Fibroblast of upper back skin (primary cell): Measurements from ENCODE around the gene ACOT11.
"Not testable (repeated sequence)": the region's sequence is repeated elsewhere in the genome, so short reads cannot be mapped to it uniquely, and the experiment has no call there.

Source experiments
- DNase-seq: peaks from one replicate; pipeline ENCODE4 v3.0.0-alpha.2; 2013

Gene ACOT11

GRCh38 chr1:54611621-54612020 is 63.6 kb downstream of the ACOT11 start:
- no peak for DNase-seq

- DNase-seq: no peak
These were observed 66.0 kb downstream of the ACOT11 start for GRCh38 chr1:54614024-54614423.

- no peak for DNase-seq
These were observed 66.5 kb downstream of the ACOT11 start for GRCh38 chr1:54614563-54614962.

GRCh38 chr1:54615531-54616279 is 67.7 kb downstream of the ACOT11 start:
- DNase-seq: no peak

GRCh38 chr1:54619749-54620148 is 71.7 kb downstream of the ACOT11 start:
- no peak for DNase-seq

- DNase-seq: no peak
These were observed 75.4 kb downstream of the ACOT11 start, which contains the start of gene FAM151A for GRCh38 chr1:54623216-54624007. Gene FAM151A, minus strand, starts transcription at chr1:54623525. Its CDS starts 130 bp downstream, at chr1:54623395.

GRCh38 chr1:54624466-54625464 is 76.7 kb downstream of the ACOT11 start:
- no peak for DNase-seq

GRCh38 chr1:54627196-54627595 is 79.2 kb downstream of the ACOT11 start:
- no peak for DNase-seq

- DNase-seq: not testable (repeated sequence)
These were observed 87.8 kb downstream of the ACOT11 start for GRCh38 chr1:54635804-54636203.

GRCh38 chr1:54636461-54637446 is 88.7 kb downstream of the ACOT11 start:
- DNase-seq: not testable (repeated sequence)

- no peak for DNase-seq
These were observed 92.3 kb downstream of the ACOT11 start for GRCh38 chr1:54640361-54640760.

- no peak for DNase-seq
These were observed 93.1 kb downstream of the ACOT11 start, which contains the start of gene MROH7 for GRCh38 chr1:54640863-54641836. Gene MROH7, plus strand, starts transcription at chr1:54641786. Its CDS starts 11,141 bp downstream, at chr1:54652927.

- DNase-seq: no peak
These were observed 95.7 kb downstream of the ACOT11 start for GRCh38 chr1:54643736-54644135.

GRCh38 chr1:54645806-54646676 is 98.0 kb downstream of the ACOT11 start:
- DNase-seq: no peak

GRCh38 chr1:54649130-54649898 is 101.3 kb downstream of the ACOT11 start:
- no peak for DNase-seq

GRCh38 chr1:54649921-54650320 is 101.9 kb downstream of the ACOT11 start:
- DNase-seq: no peak

- no peak for DNase-seq
These were observed 102.4 kb downstream of the ACOT11 start for GRCh38 chr1:54650417-54650816.

GRCh38 chr1:54651608-54652007 is 103.6 kb downstream of the ACOT11 start:
- DNase-seq: no peak
